Stimulated activated CD4-positive, alpha-beta T cell treated with anti-CD3 and anti-CD28 coated beads, Interleukin-2, amount 100 ng/mL, for 48 hours (primary cell): ENCODE measurements around the gene SLC9A5.

ENCODE experiments used
- DNase-seq, 2 donors: peaks; one replicate each; pipeline ENCODE4 v3.0.0-alpha.2; 2020

The SLC9A5 gene

DNA sequence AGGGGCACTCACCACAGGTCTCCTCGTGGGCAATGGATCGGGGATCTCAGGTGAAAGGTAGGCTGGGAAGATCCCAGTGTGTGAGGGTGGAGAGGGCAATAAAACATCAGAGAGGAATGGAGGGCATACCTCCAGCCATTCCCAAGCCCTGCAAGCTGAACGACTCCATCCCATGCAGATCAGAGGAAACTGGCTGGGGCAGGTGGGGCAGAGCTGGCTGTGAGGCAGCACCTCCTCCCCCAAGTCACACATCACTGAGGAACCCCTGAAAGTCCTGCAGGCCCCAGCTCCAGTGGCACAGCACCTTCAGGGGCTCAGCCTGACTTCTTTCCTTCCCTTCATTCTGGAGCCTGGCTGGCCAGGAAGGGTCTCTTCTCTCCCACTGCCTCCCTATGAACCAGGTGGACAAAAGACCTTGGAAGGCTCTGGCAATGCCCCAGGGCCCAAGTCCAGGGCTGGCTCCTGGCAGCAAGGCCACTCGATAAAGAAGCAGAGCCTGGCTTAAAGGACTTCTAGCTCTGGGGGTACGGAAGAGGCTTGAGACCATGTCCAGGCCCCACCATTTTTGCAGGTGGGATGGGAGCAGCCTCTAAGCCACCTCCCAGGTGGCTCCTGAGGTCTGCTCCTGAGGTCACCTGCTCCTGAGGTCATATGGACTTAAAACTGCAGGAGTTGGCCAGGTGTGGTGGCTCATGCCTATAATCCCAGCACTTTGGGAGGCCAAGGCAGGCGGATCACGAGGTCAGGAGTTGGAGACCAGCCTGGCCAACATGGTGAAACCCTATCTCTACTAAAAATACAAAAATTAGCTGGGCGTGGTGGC is 35.4 kb upstream of the SLC9A5 start:
- no peak for DNase-seq

DNA sequence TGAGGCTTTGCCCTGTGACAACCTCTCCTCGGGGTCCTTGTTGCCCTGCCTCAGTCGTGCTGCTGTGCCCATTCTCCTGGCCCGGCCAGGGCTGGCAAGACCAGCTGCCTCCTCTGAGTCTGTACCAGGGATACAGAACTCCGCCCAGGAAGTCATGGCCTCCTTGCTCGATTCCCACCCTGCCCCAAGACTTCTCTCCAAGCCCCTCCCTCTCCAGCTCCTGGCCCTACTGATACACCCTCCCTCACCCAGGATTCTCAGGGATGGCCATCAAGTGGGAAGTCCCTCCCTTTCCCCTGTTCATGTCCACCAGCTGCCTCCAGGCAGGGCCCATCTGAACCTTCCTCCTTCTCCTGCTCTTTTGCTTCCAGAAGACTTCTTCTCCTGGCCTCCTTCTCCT is 33.1 kb upstream of the SLC9A5 start:
- no peak for DNase-seq

DNA sequence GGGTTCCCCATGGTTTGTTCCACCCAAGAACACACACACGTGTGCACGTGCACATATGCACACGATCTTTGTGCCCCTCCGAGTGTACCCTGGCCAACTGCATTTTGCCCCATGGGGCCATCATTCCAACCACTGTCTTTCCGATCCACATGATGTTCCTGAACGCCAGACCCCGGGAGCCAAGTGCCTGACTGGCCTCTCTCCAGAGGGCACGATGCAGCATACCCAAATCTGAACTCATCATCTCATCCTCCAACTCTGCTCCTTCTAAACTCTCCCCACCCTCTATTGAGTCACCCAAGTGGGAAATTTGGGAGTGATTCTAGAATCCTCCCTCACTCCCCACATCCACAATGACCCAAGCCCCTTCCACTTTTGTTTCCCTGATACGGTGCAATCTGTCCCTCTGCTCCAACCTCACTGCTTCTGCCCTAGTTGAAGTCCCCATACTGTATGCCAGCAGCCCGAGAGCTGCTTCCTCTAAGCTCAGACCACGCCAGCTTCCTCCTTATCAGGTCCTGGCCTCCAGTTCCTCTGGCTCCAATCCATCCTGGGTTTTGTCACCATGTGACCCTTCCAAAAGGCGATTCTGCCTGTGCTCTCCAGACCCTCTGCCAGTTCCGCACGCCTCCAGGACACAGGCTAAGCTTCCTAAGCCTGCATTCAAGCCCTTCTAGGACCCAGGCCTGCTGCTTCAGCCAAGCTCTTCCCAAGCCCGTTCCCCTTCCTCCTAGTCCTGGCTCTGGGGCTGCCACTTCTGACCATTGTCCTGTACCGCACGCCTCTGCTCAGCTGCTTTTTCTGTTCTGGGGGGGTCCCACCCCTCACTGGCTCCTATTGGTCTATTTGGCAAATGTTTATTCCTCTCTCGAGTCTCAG is 31.9 kb upstream of the SLC9A5 start:
- DNase-seq: no peak

DNA sequence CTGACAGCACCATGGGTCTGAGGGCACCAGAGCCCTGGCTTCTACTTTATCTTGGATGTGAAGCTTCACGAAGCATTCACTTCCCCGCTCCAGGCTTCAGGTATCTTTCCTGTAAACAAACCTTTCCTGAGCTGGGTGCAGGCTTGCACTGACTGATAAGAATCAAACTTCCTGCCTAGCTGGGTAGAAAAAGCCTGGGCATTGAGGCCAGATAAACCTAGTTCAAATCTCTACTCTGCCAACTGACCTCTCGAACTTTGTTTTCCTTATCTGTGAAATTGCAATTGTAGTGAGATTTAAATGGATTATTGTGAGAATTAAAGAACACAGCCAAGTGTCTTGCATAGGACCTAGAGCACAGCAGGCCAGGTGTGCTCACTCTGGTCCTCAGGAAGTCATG is 24.8 kb upstream of the SLC9A5 start:
- no peak for DNase-seq

DNA sequence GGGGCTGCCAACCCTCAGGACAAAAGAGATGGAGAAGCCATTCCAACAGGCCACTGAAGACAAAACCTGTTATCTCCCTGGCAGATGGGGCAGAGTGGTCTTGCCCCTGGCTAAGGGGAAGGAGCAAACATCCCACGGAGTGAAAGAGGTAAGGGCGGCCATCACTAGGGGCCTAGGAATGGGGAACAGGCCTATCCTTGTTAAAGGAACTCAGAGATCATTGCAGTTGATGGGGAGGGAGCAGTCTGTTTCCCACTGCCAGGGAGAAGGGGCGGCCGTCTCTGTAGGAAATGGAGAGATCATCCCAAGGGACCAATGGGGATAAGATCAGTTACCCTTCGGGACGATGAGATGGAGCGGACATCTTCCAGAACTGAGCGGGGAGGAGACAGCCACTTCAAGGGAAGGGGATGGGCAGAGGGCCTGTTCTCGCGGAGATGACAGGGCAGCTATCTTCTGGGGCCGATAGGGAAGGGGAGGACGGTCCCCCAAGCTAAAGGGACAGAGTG is 22.4 kb upstream of the SLC9A5 start:
- DNase-seq: no peak

DNA sequence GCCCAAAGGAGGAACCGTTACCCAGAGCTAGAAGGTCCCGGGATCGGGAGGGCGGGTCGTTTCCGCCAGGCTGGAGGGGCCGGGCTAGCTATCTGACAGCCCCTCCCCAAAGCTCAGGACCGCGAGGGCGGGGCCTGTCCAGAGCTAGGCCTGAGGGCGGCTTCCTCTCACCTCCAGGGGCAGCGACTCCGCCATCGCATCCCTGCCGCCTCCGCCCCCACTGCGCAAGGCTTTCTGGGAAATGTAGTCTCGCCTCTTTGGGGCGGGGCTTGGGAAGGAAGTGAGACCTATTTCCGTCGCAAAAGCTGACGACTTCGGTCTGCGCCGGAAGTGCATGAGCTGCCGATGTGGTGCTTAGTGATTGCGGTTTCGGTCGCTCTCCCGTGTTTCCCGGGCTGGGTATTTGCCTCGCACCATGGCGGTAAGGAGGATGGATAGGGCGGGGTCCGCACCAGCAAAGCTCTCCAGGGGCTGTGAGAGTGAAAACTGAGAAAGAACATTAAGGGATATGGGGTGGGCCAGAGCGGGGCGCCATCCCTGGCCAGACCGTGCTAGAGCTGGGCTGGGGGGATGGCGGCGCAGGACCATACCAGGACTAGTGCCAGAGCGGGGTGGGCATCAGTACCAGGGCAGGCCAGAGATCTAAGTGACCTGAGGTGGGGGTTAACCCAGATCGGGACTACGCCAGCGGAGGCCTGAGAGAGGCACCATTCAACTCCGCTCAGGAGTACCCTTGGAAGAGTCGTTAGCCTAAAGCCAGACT is 21.8 kb upstream of the SLC9A5 start, which contains the start of gene TMEM208:
Gene TMEM208 (plus strand): TSS at position 327 of the 763 bp plus-strand sequence. CDS start 89 bp downstream, at position 416.
- peak; percentile 99 for DNase-seq

DNA sequence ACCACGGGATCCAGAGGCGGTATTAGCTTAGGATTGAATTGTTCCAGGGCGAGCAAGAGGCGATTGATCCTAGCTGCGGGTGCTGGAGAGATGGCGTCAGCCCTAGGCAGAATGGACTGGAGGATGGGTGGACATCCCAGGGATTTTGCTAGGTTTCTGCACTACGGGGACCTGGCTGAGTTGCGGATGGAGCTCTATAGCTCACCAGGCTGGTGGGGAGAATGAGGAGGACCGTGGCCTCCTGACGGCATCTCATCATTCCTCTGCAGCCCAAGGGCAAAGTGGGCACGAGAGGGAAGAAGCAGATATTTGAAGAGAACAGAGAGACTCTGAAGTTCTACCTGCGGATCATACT is 21.2 kb upstream of the SLC9A5 start:
- DNase-seq: no peak

DNA sequence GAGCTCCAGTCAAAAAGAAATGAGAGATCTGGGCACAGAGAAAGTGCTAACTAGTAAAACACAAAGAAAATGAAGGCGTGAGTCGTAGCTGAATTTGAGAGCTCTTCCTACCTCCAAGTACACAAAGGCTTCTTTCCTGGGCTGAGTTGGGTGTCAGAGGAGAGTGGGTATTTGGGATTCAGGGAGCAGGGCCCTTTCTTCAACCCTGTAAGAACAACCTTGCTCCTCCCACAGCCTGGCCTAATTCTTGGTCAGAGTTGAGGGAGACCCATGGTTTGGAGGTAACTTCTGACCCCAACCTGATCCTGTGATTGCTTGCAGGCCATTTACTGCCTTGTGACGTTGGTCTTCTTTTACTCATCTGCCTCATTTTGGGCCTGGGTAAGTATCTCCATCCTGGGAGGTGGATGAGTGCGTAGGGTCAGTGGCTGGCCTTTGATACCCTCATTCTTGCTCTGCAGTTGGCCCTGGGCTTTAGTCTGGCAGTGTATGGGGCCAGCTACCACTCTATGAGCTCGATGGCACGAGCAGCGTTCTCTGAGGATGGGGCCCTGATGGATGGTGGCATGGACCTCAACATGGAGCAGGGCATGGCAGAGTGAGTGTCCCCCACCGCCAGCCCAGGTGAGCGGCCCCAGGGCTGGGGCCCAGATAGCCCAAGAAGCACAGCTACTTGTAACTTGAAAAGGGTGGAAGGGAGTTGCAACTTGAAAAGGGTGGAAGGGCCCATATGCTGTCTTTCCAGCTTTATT is 20.6 kb upstream of the SLC9A5 start:
- no peak for DNase-seq

DNA sequence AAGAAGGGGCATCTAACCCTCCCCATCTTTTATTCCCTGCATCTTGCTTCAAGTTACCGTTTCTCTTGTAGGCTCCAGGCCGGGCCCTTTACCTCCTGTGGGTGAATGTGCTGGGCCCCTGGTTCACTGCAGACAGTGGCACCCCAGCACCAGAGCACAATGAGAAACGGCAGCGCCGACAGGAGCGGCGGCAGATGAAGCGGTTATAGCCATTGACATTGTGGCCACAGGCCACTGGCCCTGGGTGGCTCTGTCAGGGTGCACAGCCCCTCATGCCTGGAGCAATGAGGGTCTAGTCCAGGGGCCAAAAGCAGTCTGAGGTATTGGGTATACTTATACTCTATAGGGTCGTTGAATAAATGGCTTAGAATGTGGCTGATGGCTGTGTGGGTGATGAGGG is 19.9 kb upstream of the SLC9A5 start:
- no peak for DNase-seq

DNA sequence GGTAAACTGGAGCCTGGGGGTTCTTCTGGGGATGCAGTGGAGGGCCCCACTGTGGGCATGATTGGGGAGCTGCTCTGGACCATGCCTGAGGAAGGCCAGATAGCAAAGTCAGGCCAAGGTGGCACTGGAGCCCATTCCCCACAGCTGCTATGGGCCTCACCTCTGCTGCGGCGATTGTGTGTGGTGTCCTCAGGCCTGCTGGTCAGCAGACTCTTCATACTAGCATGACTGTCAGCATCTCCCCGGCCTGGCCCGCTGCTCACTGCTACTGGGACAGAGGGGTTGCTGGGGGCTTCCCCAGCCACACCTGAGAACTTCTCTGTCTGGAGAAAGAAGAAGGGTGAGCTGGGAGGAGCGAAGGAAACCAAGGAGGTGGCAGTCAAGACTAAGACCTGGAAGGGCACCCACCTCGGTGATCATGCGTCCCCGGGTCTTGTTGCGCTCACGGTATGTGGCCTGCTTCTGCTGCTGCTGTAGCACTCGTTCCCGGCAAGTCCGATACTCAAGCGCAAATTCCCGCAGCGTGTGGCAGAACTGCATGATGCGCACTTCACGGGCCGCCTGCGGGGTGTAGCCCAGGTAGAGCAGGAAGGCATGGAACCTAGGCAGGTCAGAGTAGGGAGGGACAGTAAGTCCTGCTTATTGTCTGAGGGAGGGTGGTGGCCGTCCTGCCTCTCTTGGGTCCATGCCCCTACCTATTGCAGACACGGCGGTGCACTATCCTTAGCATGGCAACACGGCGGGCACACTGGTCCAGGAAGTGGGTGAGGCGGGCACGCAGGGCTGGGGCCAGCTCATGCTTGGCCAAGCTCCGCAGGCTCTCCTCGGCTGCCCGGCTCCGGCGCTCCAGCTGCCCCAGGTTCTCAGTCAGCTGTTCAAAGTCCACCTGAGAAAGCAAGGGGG is 18.6 kb upstream of the SLC9A5 start:
- no peak for DNase-seq

DNA sequence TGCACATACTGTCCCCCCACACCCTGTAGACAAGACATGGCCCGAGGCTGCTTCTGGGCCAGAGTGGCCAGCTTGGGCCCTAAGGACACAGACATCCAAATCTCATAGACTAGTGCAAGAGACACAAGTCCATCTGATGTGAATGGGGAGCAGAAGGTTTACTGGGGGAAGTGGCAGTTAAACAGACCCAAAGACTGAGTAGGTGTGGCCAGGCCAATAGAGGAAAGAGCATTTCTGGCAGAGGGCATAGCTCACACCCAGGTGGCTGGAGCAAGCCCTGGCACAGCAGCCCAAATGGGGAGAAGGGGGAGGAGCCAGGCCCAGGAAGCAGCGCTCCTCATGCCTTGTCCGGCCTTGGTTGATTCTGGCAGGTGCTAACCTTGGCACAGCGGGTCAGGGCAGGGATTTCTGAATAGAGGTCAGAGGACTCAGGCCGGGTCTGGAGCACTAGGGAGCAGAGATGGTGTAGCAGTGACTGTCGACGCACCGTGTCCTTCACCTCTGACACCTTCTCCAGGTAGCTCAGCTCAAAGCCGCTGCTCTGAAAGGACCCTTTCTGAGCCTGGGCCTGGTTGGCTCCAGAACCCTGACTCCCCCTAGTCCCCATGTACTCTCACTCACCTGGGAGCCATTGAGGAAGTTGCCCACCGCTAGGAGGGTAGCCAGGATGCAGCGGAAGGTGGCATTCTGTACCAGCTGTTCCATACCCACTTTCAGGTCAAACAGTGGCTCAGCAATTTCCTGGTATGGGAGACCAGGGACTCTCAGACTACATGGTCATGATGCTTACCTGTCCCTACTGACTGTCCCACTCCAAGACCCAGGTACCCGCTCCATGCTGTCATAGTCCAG is 17.7 kb upstream of the SLC9A5 start:
- no peak for DNase-seq

DNA sequence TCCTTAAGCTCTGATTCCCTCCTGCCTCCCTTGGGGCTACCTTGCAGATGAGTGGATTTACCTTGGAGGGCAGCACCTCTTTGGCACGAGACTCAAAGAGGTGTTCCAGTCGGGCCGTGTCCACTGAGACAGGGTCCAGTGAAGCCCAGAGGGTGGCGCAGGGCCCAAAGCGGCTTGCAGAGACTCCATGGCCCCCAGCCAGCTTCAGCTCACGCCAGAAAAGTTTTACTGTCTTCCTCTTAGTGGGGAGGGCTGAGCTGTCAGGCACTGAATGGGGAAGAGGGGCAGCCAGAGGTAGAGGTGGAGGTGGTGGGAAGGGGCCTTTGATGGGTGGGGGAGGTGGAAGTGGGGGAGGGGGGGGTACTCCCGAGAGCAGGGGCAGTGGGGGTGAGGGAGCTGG is 15.2 kb upstream of the SLC9A5 start:
- DNase-seq: no peak

DNA sequence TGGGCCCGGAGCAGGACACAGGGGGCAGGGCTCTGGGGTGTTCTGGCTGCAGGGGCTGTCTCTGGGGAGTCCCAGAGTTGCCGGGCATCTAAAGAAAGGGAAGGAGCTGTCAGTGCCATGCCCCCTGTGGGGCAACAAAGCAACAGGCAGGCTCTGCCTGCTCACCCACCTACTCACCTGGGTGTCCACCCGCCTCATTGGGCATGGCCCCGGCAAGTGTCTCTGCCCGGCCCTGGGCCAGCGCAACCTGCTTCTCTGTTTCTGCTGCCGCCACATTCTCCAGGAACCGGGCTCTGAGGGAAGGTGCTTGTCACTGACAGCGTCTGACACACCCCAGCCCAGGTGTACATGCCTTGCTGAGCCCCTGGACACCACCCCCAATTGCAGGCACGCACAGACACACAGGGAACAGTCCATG is 14.6 kb upstream of the SLC9A5 start:
- no peak for DNase-seq

DNA sequence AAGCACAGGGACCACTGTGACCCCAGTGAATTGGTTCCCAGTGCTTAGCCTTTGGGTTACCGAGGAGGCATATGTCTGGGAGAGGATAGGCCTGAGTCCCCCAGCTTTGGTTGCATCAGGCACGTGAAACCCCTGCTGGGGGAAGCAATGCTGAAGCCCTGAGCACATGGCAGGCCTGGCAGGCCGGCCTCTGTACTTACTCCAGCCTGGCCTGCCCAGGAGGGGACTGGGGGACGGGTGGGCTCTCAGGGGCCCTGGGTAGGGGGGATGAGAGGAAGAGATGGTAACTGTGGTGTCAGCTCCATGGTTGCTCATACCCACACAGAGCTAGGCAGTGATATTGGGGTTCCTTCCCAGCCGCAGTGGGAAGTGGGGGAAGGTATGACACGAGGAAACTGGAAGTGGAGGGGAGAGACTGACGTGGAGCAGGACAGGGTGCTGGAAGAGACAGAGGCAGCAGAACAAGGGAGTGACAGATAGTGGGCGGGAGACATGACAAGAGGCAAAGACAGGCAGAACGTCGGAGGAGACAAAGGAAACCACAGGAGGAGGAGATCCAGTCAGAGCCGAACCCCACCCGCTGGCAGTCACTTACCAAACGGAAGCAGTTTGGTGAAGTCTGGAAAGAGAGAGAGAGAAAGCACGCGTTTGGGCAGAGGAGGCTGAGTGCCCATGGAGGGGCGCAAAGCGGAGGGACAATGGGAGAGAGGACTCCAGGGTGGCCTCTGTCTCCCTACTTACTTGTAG is 12.8 kb upstream of the SLC9A5 start:
- no peak for DNase-seq

DNA sequence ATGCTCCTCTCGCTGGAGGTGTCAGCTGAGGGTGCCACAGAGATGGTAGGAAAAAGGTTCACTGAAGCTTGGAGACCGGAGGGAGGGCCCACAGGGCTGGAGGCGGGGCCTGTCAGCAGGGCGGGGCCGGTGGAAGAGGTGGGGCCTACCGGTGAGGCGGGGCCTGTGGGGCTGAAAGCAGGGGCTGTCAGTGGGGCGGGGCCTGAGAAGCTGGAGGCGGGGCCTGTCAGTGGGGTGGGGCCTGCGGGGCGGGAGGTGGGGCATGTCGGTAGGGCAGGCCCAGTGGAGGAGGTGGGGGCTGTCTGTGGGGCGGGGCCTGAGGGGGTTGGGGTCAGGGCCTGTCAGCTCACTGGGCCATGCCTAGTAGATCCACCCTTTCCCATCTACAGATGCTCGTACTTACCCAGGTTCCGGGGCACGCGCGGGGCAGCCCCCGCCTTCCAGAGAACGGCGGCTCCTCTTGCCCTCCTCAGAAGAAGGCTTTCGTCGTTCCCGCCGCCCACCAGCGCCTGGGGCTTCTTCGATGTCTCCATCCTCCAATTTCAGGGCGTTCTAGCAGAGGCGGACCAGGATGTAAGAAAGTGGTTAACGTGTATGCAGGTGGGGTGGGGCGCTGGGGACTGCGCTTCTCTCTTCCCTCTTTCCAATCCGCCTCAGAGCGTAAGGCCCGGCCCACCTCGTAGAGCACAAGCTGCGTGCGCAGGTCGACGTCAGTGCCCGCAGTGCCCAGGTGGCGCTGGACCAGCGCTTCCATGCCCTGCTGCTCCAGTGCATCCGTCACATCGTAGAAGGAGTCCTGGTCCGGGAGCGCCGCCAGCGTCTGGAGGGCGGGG is 12.0 kb upstream of the SLC9A5 start:
- peak; percentile 84 to 89 for DNase-seq

DNA sequence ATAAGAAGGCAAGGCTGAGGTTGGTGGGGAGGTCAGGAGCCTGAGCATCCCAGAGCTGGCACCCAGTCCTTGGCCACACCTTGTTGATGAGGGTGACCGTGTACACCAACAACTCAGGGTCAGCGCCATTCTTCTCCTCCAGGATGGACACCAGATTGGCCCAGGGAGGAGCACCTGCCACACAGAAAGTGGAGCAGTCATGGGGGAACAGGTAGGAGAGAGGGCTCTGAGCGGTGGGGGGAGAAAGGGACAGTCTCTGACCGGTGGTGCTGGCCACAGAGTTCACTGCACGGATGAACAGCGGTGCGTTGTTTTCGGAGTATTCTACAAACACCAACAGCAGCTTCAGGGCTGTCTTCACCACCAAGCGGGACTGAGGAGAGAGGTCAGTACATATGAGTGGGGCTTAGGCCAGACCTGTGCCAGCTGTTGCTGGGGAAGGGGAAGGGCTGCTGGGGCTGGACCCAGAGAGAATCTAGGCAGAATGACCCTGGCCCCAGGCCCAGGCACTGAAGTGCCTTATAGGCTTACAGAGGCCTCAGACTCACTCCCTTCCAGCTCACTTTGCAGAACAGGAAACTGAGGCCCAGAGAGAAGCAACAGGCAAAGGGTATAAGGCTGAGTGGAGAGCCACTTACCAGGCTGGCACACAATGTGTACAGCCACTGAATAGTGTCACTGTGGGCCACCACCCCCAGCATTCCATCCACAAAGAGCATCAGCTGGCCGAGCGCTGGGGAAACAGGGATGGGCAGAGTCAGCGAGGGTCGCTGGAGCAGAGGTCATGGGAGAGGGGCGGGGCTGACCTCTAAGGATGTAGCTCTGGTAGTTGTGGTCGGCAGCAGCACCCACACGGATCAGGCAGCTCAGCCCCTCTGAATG is 11.1 kb upstream of the SLC9A5 start:
- no peak for DNase-seq

DNA sequence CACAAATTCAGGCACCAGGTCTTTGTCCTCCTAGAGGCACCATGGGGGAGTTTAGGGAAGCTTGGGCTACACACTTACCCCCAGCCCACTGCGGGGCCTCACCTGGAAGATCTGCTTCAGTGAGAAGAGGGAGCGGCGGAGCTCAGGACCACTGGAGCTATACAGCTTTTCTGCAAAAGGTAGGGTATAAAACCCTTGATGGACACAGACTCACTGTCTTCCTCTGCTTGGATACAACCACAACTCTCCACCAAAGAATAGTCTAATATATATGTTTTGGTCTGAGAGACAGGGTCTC is 10.6 kb upstream of the SLC9A5 start:
- no peak for DNase-seq
